ENCODE results near the gene OTOGL. TPM values are rescaled to one million over a fixed set of nuclear protein-coding genes. Genes with fewer than 3 reads are reported as not detected.

OTOGL gene
- polyA plus RNA-seq, 1 of the 3 experiments (the other 2 are of a cell fraction): 0.61 TPM

DNA sequence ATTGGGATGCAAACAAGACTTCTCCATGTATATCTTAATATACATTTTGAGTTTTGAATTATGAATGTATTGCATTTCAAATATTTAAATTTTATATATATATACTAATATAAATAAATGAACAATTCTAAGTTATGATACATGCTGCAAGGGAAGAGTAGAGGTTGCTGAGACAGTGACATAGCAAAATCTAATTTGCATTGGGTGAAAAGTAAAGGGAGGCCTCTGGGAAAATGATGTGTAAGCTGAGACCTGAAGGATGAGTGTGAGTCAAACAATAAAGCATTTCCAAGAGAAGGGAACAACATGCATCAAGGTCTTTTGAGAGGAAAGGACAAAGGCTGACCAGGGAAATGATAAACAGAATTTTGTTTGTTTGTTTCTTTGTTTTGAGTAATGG, 281.8 kb downstream of the OTOGL start:
- H3K4me3 ChIP-seq (ENCODE audit: low read depth in 2 of 2, low read length in 1 of 2): no peak overlapping the region
- H3K79me2 ChIP-seq (ENCODE audit: insufficient read depth): no peaks in the 10 kb centered on the region
- H4K20me1 ChIP-seq (ENCODE audit: insufficient read depth): no peaks in the 10 kb centered on the region
- no peaks in the 10 kb centered on the region for H3K9me2 ChIP-seq
- POLR2A ChIA-PET: no interaction called here
- no peak overlapping the region for H3K4me2 ChIP-seq
- H3K4me1 ChIP-seq (ENCODE audit: control insufficient read depth in 1 of 2, insufficient read depth in 2 of 2, low read depth in 1 of 2, low read length in 1 of 2): no peaks in the 10 kb centered on the region
- no peaks in the 10 kb centered on the region; the same call in 1 of the 2 replicates for H3K27me3 ChIP-seq (ENCODE audit: insufficient read depth)
- no peak for TF ChIP-seq MXI1 (IDR thresholded peaks at IDR 0.05; ENCODE audit: low read depth, low read length)
- TF ChIP-seq, protein P1, sequence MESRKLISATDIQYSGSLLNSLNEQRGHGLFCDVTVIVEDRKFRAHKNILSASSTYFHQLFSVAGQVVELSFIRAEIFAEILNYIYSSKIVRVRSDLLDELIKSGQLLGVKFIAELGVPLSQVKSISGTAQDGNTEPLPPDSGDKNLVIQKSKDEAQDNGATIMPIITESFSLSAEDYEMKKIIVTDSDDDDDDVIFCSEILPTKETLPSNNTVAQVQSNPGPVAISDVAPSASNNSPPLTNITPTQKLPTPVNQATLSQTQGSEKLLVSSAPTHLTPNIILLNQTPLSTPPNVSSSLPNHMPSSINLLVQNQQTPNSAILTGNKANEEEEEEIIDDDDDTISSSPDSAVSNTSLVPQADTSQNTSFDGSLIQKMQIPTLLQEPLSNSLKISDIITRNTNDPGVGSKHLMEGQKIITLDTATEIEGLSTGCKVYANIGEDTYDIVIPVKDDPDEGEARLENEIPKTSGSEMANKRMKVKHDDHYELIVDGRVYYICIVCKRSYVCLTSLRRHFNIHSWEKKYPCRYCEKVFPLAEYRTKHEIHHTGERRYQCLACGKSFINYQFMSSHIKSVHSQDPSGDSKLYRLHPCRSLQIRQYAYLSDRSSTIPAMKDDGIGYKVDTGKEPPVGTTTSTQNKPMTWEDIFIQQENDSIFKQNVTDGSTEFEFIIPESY (IDR thresholded peaks at IDR 0.05; ENCODE audit: borderline replicate concordance, low read depth): no peak
- TF ChIP-seq, protein P2, sequence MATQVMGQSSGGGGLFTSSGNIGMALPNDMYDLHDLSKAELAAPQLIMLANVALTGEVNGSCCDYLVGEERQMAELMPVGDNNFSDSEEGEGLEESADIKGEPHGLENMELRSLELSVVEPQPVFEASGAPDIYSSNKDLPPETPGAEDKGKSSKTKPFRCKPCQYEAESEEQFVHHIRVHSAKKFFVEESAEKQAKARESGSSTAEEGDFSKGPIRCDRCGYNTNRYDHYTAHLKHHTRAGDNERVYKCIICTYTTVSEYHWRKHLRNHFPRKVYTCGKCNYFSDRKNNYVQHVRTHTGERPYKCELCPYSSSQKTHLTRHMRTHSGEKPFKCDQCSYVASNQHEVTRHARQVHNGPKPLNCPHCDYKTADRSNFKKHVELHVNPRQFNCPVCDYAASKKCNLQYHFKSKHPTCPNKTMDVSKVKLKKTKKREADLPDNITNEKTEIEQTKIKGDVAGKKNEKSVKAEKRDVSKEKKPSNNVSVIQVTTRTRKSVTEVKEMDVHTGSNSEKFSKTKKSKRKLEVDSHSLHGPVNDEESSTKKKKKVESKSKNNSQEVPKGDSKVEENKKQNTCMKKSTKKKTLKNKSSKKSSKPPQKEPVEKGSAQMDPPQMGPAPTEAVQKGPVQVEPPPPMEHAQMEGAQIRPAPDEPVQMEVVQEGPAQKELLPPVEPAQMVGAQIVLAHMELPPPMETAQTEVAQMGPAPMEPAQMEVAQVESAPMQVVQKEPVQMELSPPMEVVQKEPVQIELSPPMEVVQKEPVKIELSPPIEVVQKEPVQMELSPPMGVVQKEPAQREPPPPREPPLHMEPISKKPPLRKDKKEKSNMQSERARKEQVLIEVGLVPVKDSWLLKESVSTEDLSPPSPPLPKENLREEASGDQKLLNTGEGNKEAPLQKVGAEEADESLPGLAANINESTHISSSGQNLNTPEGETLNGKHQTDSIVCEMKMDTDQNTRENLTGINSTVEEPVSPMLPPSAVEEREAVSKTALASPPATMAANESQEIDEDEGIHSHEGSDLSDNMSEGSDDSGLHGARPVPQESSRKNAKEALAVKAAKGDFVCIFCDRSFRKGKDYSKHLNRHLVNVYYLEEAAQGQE (IDR thresholded peaks at IDR 0.05; ENCODE audit: low read depth, low read length): no peak
- no peak for TF ChIP-seq EP300 (IDR thresholded peaks at IDR 0.05; ENCODE audit: borderline replicate concordance in 1 of 2, low read depth in 1 of 2, low read length in 1 of 2)
- no peak for TF ChIP-seq SIN3A (IDR thresholded peaks at IDR 0.05; ENCODE audit: borderline replicate concordance, low read depth, low read length)
- no peak for TF ChIP-seq TAF1 (IDR thresholded peaks at IDR 0.05; ENCODE audit: borderline replicate concordance, low read depth, low read length)
- TF ChIP-seq GATA2 (CRISPR knock-in tag; IDR thresholded peaks at IDR 0.05): no peak
- no peak for TF ChIP-seq POLR2AphosphoS5 (IDR thresholded peaks at IDR 0.05; ENCODE audit: low read depth, low read length)
- no peak for TF ChIP-seq FOSL2 (IDR thresholded peaks at IDR 0.05; ENCODE audit: borderline replicate concordance, low read depth)
- no peak for TF ChIP-seq TCF12 (IDR thresholded peaks at IDR 0.05)
- TF ChIP-seq RAD21 (IDR thresholded peaks at IDR 0.05; ENCODE audit: low read length): no peak
- no peak for TF ChIP-seq RFX5 (IDR thresholded peaks at IDR 0.05; ENCODE audit: low read length)
- no peak for TF ChIP-seq ELF1 (IDR thresholded peaks at IDR 0.05)
- TF ChIP-seq JUND (IDR thresholded peaks at IDR 0.05): no peak
- no peak overlapping the region for H3K9ac ChIP-seq
- no peaks in the 10 kb centered on the region for H3F3A ChIP-seq (replicated peaks; ENCODE audit: insufficient read depth)
- H3K36me3 ChIP-seq (replicated peaks in 1 of 2; ENCODE audit: control insufficient read depth in 1 of 2, insufficient read depth in 2 of 2, low read length in 1 of 2): no peaks in the 10 kb centered on the region
- no peaks in the 10 kb centered on the region for H3K9me3 ChIP-seq
- CTCF ChIA-PET: no interaction called here
- no peak overlapping the region for H2AFZ ChIP-seq (ENCODE audit: low read depth)
- H3K27ac ChIP-seq (ENCODE audit: low read depth in 2 of 2, low read length in 1 of 2): no peak overlapping the region
- DNase-seq: no peak

DNA sequence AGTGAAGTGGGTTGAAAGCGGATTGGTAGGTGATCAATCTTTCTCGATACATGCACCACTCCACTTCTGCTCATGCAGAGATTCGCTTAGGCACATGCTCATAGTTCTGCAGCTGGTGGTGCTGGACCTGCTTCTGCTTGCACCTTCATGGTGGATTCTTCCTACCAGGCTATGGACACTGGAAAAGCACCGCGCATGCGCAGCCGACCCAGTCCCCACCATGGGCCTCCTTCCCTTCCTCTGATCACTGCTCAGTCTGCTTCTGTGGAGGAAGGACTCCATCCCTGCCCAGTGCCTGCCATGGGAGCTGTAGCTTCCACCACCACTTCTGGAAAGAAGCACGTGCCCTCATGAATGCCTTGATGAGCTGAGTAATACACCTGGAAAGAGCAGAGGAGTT, 282.9 kb downstream of the OTOGL start:
- no peak overlapping the region for H3K9ac ChIP-seq
- DNase-seq: no peak
- H3F3A ChIP-seq (replicated peaks; ENCODE audit: insufficient read depth): no peaks in the 10 kb centered on the region
- WGBS (ENCODE audit: low lambda C conversion rate): 37% methylated on average over 8 of the region's 8 CpGs
- no peaks in the 10 kb centered on the region for H3K9me2 ChIP-seq
- no peaks in the 10 kb centered on the region for H3K36me3 ChIP-seq (replicated peaks in 1 of 2; ENCODE audit: control insufficient read depth in 1 of 2, insufficient read depth in 2 of 2, low read length in 1 of 2)
- H3K27me3 ChIP-seq (ENCODE audit: insufficient read depth): no peaks in the 10 kb centered on the region; the same call in 1 of the 2 replicates
- CTCF ChIA-PET: no interaction called here
- POLR2A ChIA-PET: no interaction called here
- no peak overlapping the region for H3K4me3 ChIP-seq (ENCODE audit: low read depth in 2 of 2, low read length in 1 of 2)
- no peaks in the 10 kb centered on the region for H3K4me1 ChIP-seq (ENCODE audit: control insufficient read depth in 1 of 2, insufficient read depth in 2 of 2, low read depth in 1 of 2, low read length in 1 of 2)
- H3K27ac ChIP-seq (ENCODE audit: low read depth in 2 of 2, low read length in 1 of 2): no peak overlapping the region
- no peaks in the 10 kb centered on the region for H4K20me1 ChIP-seq (ENCODE audit: insufficient read depth)
- H3K4me2 ChIP-seq: no peak overlapping the region
- no peak overlapping the region for H2AFZ ChIP-seq (ENCODE audit: low read depth)
- H3K9me3 ChIP-seq: no peaks in the 10 kb centered on the region
- H3K79me2 ChIP-seq (ENCODE audit: insufficient read depth): no peaks in the 10 kb centered on the region
- no peak for TF ChIP-seq EZH2phosphoT487 (IDR thresholded peaks at IDR 0.05; ENCODE audit: borderline replicate concordance, low read depth)
- no peak for TF ChIP-seq POLR2AphosphoS5 (IDR thresholded peaks at IDR 0.05; ENCODE audit: low read depth, low read length)
- no peak for TF ChIP-seq RAD21 (IDR thresholded peaks at IDR 0.05; ENCODE audit: low read length)
- TF ChIP-seq, protein P3, sequence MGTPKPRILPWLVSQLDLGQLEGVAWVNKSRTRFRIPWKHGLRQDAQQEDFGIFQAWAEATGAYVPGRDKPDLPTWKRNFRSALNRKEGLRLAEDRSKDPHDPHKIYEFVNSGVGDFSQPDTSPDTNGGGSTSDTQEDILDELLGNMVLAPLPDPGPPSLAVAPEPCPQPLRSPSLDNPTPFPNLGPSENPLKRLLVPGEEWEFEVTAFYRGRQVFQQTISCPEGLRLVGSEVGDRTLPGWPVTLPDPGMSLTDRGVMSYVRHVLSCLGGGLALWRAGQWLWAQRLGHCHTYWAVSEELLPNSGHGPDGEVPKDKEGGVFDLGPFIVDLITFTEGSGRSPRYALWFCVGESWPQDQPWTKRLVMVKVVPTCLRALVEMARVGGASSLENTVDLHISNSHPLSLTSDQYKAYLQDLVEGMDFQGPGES (IDR thresholded peaks at IDR 0.05; ENCODE audit: low read depth, low read length): no peak
- no peak for TF ChIP-seq YY1 (IDR thresholded peaks at IDR 0.05; ENCODE audit: low read depth)
- no peak for TF ChIP-seq CHD2 (IDR thresholded peaks at IDR 0.05; ENCODE audit: low read length, partially characterized antibody)
- TF ChIP-seq JUND (IDR thresholded peaks at IDR 0.05): no peak
- no peak for TF ChIP-seq MXI1 (IDR thresholded peaks at IDR 0.05; ENCODE audit: low read depth, low read length)
- no peak for TF ChIP-seq RCOR1 (IDR thresholded peaks at IDR 0.05; ENCODE audit: low read length)
- TF ChIP-seq, protein P4, sequence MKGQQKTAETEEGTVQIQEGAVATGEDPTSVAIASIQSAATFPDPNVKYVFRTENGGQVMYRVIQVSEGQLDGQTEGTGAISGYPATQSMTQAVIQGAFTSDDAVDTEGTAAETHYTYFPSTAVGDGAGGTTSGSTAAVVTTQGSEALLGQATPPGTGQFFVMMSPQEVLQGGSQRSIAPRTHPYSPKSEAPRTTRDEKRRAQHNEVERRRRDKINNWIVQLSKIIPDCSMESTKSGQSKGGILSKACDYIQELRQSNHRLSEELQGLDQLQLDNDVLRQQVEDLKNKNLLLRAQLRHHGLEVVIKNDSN (IDR thresholded peaks at IDR 0.05; ENCODE audit: borderline replicate concordance, low read depth): no peak
- TF ChIP-seq ELF1 (IDR thresholded peaks at IDR 0.05): no peak
- TF ChIP-seq FOXM1 (IDR thresholded peaks at IDR 0.05; ENCODE audit: low read depth): no peak
- TF ChIP-seq NFIC (IDR thresholded peaks at IDR 0.05; ENCODE audit: borderline replicate concordance): no peak
- no peak for TF ChIP-seq TEAD4 (IDR thresholded peaks at IDR 0.05; ENCODE audit: borderline replicate concordance, insufficient read depth)
